HG02973 (cell line): ENCODE measurements around the gene RAI2.

ENCODE experiments used
- ATAC-seq: cut with Tn5 transposase; IDR thresholded peaks from one replicate; pipeline ENCODE4 v1.9.1; 2021; ENCODE audit warnings: moderate library complexity; ENCODE audit not compliant: unreplicated experiment

Gene RAI2

GRCh38 chrX:17860811-17861488, at the start of gene RAI2:
Gene RAI2 (minus strand): TSS chrX:17861298. CDS start chrX:17802010, 59,288 bp downstream.
- ATAC-seq = no peak

- ATAC-seq = no peak
Observed at GRCh38 chrX:17888421-17888820, 27.3 kb upstream of the RAI2 start.

- ATAC-seq = no peak
Observed at GRCh38 chrX:17882680-17883079, 21.6 kb upstream of the RAI2 start.

- no peak for ATAC-seq
Observed at GRCh38 chrX:17878028-17878670, 17.1 kb upstream of the RAI2 start.

GRCh38 chrX:17876135-17876534, 15.0 kb upstream of the RAI2 start:
- ATAC-seq = no peak

GRCh38 chrX:17869580-17869979, 8.5 kb upstream of the RAI2 start:
- ATAC-seq = no peak

- ATAC-seq = no peak
Observed at GRCh38 chrX:17861489-17862011, 452 bp upstream of the RAI2 start.

- no peak for ATAC-seq
Observed at GRCh38 chrX:17860179-17860780, 818 bp downstream of the RAI2 start.

GRCh38 chrX:17859609-17860178, 1.4 kb downstream of the RAI2 start:
- no peak for ATAC-seq

GRCh38 chrX:17854531-17854930, 6.6 kb downstream of the RAI2 start:
- no peak for ATAC-seq

GRCh38 chrX:17854069-17854468, 7.0 kb downstream of the RAI2 start:
- ATAC-seq = no peak

GRCh38 chrX:17851874-17852273, 9.2 kb downstream of the RAI2 start:
- ATAC-seq = no peak

GRCh38 chrX:17848545-17849265, 12.4 kb downstream of the RAI2 start:
- no peak for ATAC-seq

- no peak for ATAC-seq
Observed at GRCh38 chrX:17846045-17846444, 15.1 kb downstream of the RAI2 start.

- no peak for ATAC-seq
Observed at GRCh38 chrX:17844236-17844635, 16.9 kb downstream of the RAI2 start.

- no peak for ATAC-seq
Observed at GRCh38 chrX:17842769-17843525, 18.2 kb downstream of the RAI2 start.

GRCh38 chrX:17839269-17839668, 21.8 kb downstream of the RAI2 start:
- ATAC-seq = no peak

- ATAC-seq = no peak
Observed at GRCh38 chrX:17836830-17837229, 24.3 kb downstream of the RAI2 start.

- ATAC-seq = no peak
Observed at GRCh38 chrX:17833954-17834353, 27.1 kb downstream of the RAI2 start.

GRCh38 chrX:17831255-17831654, 29.8 kb downstream of the RAI2 start:
- ATAC-seq = no peak
